Ascending aorta (tissue), 2 donors: ENCODE data around the gene KCNH2. TPM values are rescaled to one million over a fixed set of nuclear protein-coding genes. Genes with fewer than 3 reads are reported as not detected.

Experiments used
- DNase-seq, 2 donors: peaks; one replicate each; pipeline ENCODE4 v3.0.0-alpha.2; 2019; ENCODE audit warnings: low spot score in 2 of 2
- H3K27ac ChIP-seq, 2 donors: fragments of 200-600 bp; sonication (generic); one replicate each; pipeline ENCODE4 v1.5.1; 2016 to 2017; ENCODE audit warnings: mild to moderate bottlenecking in 1 of 2
- H3K27me3 ChIP-seq: fragments of 200-600 bp; sonication (generic); one replicate; pipeline ENCODE4 v1.5.1; 2017
- H3K36me3 ChIP-seq, 2 donors: fragments of 200-600 bp; sonication (generic); one replicate each; pipeline ENCODE4 v1.5.1; 2016
- H3K4me1 ChIP-seq, 2 donors: fragments of 200-600 bp; sonication (generic); one replicate each; pipeline ENCODE4 v1.5.1; 2016 to 2017; ENCODE audit warnings: mild to moderate bottlenecking in 1 of 2
- H3K4me3 ChIP-seq, 2 donors: fragments of 200-600 bp; sonication (generic); one replicate each; pipeline ENCODE4 v1.5.1; 2016 to 2017; ENCODE audit warnings: mild to moderate bottlenecking in 1 of 2
- H3K9me3 ChIP-seq, 2 donors: fragments of 200-600 bp; sonication (generic); one replicate each; pipeline ENCODE4 v1.5.1; 2016
- intact Hi-C: fragments of 100-400 bp; cut with DNase I; formaldehyde crosslinking; loops from one replicate; pipeline ENCODE4 v1.15.1; 2023
- total RNA-seq: library from RNA; depleted of rRNA; stranded (reverse); fragments of >200 nt; gene quantifications from one replicate; pipeline ENCODE4 v1.1.0, GENCODE V29; 2016
- TF ChIP-seq, protein P1 (sequence below), 3 experiments: fragments of 200-600 bp in 2 of 3; fragments of 450-650 bp in 1 of 3; sonication (generic) in 2 of 3; IDR thresholded peaks; one replicate each; pipeline ENCODE4 v1.5.1; 2016 to 2019; ENCODE audit warnings: antibody characterized with exemption in 3 of 3, mild to moderate bottlenecking in 1 of 3, moderate library complexity in 1 of 3

The KCNH2 gene
- total RNA-seq, 1 donor from 2014 or later, result not detected

DNA sequence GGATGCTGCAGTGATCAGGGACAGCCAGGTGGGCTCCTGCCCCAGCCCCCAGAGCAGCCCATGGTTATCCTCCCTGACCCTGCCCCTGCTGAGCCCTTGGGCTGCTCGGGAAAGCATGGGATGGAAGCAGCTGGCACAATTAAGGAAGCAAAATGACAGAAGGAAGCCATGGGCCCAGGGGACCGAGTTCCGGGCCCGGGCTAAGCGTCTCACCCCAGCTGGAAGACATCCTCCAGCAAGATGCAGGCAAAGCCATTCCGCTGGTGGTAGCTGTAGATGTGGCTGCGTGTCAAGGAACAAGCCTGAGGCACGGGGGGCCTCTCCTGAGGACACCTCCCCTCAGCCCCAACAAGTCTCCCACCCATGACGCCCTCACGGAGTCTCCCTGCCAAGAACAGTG, 45.1 kb upstream of the KCNH2 start:
- H3K4me1 ChIP-seq, result peaks cover 3% of the 10 kb centered on the region in 2 donors
- no peak overlapping the region for H3K4me3 ChIP-seq
- no peak for DNase-seq
- no peaks in the 10 kb centered on the region for H3K9me3 ChIP-seq
- TF ChIP-seq, protein P1, sequence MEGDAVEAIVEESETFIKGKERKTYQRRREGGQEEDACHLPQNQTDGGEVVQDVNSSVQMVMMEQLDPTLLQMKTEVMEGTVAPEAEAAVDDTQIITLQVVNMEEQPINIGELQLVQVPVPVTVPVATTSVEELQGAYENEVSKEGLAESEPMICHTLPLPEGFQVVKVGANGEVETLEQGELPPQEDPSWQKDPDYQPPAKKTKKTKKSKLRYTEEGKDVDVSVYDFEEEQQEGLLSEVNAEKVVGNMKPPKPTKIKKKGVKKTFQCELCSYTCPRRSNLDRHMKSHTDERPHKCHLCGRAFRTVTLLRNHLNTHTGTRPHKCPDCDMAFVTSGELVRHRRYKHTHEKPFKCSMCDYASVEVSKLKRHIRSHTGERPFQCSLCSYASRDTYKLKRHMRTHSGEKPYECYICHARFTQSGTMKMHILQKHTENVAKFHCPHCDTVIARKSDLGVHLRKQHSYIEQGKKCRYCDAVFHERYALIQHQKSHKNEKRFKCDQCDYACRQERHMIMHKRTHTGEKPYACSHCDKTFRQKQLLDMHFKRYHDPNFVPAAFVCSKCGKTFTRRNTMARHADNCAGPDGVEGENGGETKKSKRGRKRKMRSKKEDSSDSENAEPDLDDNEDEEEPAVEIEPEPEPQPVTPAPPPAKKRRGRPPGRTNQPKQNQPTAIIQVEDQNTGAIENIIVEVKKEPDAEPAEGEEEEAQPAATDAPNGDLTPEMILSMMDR (IDR thresholded peaks at IDR 0.05), result no peak
- no peaks in the 10 kb centered on the region for H3K36me3 ChIP-seq
- intact Hi-C loops, result loop anchor here (10.0 kb wide), 1 partner anchor 1188 kb away; the partner anchor contains the start of gene ZNF862
- peaks cover 3% of the 10 kb centered on the region for H3K27me3 ChIP-seq
- H3K27ac ChIP-seq, result no peak overlapping the region

- Histone ChIP-seq H3K4me1 (peaks cover 5 to 7% of the 10 kb centered on the region in 2 donors), H3K27ac (no peak overlapping the region), H3K36me3 (no peaks in the 10 kb centered on the region), H3K27me3 (peaks cover 12% of the 10 kb centered on the region), H3K4me3 (no peak overlapping the region), H3K9me3 (no peaks in the 10 kb centered on the region)
- TF ChIP-seq, protein P1 (IDR thresholded peaks at IDR 0.05), result no peak
- intact Hi-C loops, result loop anchor here (10.0 kb wide), 1 partner anchor 1185 kb away; the partner anchor contains the start of gene ZNF862
- no peak for DNase-seq
These were observed 42.1 kb upstream of the KCNH2 start for GRCh38 chr7:151020231-151020630.

DNA sequence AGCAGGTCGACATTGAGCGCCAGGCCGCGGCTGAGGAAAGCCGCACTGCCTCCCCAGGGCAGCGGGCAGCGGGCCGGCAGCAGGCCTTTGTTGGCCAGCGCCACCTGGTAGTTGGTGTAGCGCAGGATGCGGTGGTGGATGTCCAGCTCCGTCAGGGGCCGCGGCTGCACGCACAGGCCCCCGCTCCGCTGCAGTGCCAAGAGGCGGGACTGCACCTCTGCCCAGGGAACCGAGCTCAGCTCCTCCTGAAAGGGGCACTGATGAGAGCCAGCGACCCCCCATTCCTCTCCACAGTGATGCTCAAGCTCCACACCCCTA, 41.0 kb upstream of the KCNH2 start:
- intact Hi-C loops, result loop anchor here (5.0 kb wide), 1 partner anchor 57 kb away; no protein-coding TSS in a partner anchor
- no peaks in the 10 kb centered on the region for H3K36me3 ChIP-seq
- TF ChIP-seq, protein P1 (IDR thresholded peaks at IDR 0.05), result no peak
- H3K27ac ChIP-seq, result no peak overlapping the region
- peaks cover 7% of the 10 kb centered on the region in 2 donors for H3K4me1 ChIP-seq
- H3K9me3 ChIP-seq, result no peaks in the 10 kb centered on the region
- peak overlapping the region in 1 of 2 donors; percentile 52 for H3K4me3 ChIP-seq
- peaks cover 12% of the 10 kb centered on the region for H3K27me3 ChIP-seq
- no peak for DNase-seq

DNA sequence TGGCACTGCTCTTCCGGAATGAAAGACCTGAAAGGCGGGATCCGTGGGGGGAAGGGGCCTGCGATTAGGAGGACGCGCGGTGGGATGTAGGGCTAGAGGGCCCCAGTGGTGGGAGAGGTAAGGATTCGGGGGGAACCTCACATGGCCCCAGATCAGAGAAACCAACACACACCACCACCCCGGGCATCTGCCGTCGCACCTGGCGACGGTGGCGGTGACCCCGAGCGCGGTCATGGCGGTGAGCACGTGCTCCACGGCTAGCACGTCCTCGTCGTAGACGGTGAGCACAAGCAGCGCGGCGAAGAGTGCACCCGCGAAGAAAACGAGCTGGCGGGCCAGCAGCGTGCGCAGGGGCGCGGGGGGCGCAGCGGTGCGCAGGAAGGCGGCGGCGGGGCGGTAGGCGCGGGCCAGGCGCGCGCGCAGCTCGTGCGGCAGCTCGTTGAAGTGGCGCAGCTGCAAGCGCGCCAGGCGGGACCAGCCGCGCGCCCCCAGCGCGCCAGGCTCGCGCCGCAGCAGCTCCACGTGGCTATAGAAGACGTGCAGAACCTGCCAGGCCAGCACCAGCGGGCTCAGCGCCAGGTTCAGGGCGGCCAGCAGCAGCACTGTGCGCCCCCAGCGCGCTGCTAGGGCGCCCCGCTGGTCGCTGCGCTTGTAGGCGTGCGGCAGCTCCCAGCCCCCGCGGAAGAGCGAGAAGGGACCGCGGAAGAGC, 40.5 kb upstream of the KCNH2 start:
- H3K4me3 ChIP-seq, result peak overlapping the region; percentile 35 to 52
- TF ChIP-seq, protein P1 (IDR thresholded peaks at IDR 0.05), result no peak
- H3K9me3 ChIP-seq, result no peaks in the 10 kb centered on the region
- intact Hi-C loops, result loop anchor here (5.0 kb wide), 1 partner anchor 56 kb away; no protein-coding TSS in a partner anchor
- H3K27ac ChIP-seq, result no peak overlapping the region
- no peaks in the 10 kb centered on the region for H3K36me3 ChIP-seq
- DNase-seq, result no peak
- H3K27me3 ChIP-seq, result peaks cover 12% of the 10 kb centered on the region
- peaks cover 7 to 12% of the 10 kb centered on the region in 2 donors for H3K4me1 ChIP-seq

DNA sequence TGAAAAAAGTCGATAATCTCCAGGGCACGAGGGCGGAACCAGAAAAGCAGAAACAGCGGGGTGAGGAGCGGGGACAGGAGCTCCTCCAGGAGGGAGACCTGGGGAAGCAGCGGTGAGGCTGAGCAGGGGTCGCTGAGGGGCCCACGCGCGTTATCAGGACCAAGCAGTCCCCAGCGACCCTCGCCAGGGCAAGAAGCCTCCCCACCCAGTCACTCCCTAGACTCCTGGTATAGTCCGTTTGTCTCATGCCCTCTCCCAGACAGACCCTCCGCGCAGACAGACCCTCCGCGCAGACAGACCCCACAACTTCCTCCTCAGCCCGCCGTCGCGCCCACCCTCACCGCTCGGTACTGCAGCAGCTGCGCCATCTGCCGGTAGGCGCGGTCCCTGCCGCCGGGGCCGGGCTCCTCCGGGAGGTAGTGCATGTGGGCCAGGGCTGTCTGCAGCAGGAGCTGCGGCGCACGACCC, 39.9 kb upstream of the KCNH2 start:
- H3K4me1 ChIP-seq, result peaks cover 12 to 15% of the 10 kb centered on the region in 2 donors
- peak overlapping the region; percentile 35 to 52 for H3K4me3 ChIP-seq
- intact Hi-C loops, result loop anchor here (1.0 to 5.0 kb wide), 2 partner anchors 56 to 120 kb away; no protein-coding TSS in a partner anchor
- no peaks in the 10 kb centered on the region for H3K9me3 ChIP-seq
- H3K27me3 ChIP-seq, result peaks cover 18% of the 10 kb centered on the region
- no peak overlapping the region for H3K27ac ChIP-seq
- TF ChIP-seq, protein P1 (IDR thresholded peaks at IDR 0.05), result peak; percentile 70 to 92 (median 90)
- peak in 1 of 2 donors; percentile 79 for DNase-seq
- no peaks in the 10 kb centered on the region for H3K36me3 ChIP-seq
